Adrenal gland (tissue), 5 donors: ENCODE measurements around the gene SFXN5.

Experiments used
- CTCF ChIP-seq, 6 experiments: fragments of 450-650 bp in 4 of 6; fragments of 200-600 bp in 2 of 6; sonication (generic) in 1 of 6; IDR thresholded peaks; 1 replicate in 5 of 6; 2 replicates in 1 of 6; pipeline versions ENCODE4 v1.5.1 to v1.8.0; 2016 to 2021; ENCODE audit warnings: antibody characterized with exemption in 6 of 6, mild to moderate bottlenecking in 2 of 6, moderate library complexity in 1 of 6
- POLR2A ChIP-seq, 2 donors: fragments of 450-650 bp; IDR thresholded peaks; one replicate each; pipeline ENCODE4 v1.6.1; 2017; ENCODE audit warnings: antibody characterized with exemption in 2 of 2, mild to moderate bottlenecking in 2 of 2, moderate library complexity in 1 of 2
- donor health status: DM: no; HTN: no; CAD: no.

GRCh38 chr2:73099486-73099885 is 28.0 kb upstream of the SFXN5 start:
- TF ChIP-seq CTCF (IDR thresholded peaks at IDR 0.05) (no peak), POLR2A (IDR thresholded peaks at IDR 0.05) (no peak)
